ENCODE data around the gene GPR148.

DNA sequence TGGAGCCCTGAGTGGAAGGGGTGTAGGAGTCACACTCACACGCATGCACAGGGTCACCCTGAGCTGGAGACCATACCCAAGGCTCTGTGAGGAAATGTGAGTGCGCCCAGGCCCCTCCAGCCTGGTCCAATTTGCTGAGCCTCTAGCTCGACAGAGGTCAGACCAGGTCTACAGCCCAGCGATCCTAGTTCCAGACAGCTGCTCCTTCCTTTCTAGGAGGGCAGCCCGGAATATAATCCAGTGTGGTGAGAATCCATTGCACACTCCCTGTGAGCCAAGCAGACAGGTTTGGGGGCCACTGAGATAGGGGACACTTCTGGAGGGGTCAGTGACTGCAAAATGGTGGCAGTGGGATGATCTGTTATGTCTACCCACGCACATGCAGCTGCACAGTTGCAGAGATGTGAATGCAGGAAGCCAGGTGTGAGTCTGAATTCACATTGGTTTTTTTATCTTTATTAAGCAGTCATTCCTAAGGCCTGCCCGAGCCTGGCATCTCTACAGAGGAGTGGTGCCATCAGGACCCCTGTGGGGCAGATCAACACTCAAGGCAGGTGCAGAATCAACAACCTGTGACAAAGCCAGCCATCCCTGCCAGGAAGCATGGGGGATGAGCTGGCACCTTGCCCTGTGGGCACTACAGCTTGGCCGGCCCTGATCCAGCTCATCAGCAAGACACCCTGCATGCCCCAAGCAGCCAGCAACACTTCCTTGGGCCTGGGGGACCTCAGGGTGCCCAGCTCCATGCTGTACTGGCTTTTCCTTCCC lies at the start of gene GPR148:
- TF ChIP-seq TAF1 (IDR thresholded peaks at IDR 0.05; ENCODE audit: borderline replicate concordance, low read depth, low read length) (no peak), POLR2AphosphoS5 (IDR thresholded peaks at IDR 0.05; ENCODE audit: low read depth, low read length) (no peak)

Measured in GM12892 (cell line).